Stomach (tissue), 8 donors: ENCODE data around the gene CYP2W1. TPM values are rescaled to one million over a fixed set of nuclear protein-coding genes. Genes with fewer than 3 reads are reported as not detected.

Source experiments
- polyA plus RNA-seq, 3 donors: library from polyadenylated mRNA; stranded (reverse); fragments of 200-250 nt; gene quantifications; one replicate each; pipeline ENCODE4 v1.2.3, GENCODE V29; 2013
- small RNA-seq, 4 donors: library from RNA; depleted of rRNA; stranded (forward); fragments of <200 nt; gene quantifications; one replicate each; pipeline ENCODE3, GENCODE V24; 2016
- total RNA-seq, 5 donors: library from RNA; depleted of rRNA; stranded (reverse); fragments of >200 nt; gene quantifications; one replicate each; pipeline versions ENCODE4 v1.1.0 to v1.2.3, GENCODE V29; 2014 to 2016
- donor health status: healthy with polysubstance abuse.
- donor health status: Bipolar disorder and iron deficiency.
- donor health status: healthy.

CYP2W1 gene
- total and polyA plus RNA-seq, 8 donors, result 0.31 to 7.0 (median 0.65) TPM; not detected in 5

Small RNA genes within 50 kb of the gene (small RNA-seq; reads per million reads assigned to genes)
- gene MIR339, result 5.6 to 21.2 (median 10.4) reads per million in 4 donors

Other genes starting within 250 kb of the CYP2W1 start
- gene SUN1, start 150.7 kb upstream of the CYP2W1 start, total RNA-seq, result 100 to 1,000 TPM; 103 to 242 (median 159) TPM
- gene SUN1, start 150.7 kb upstream of the CYP2W1 start, polyA plus RNA-seq, result 10 to 100 TPM; 15.9 to 58.9 (median 21.7) TPM
- 100 to 1,000 TPM in 1 of 5 donors, 10 to 100 TPM in 4; 22.4 to 140 (median 40.1) TPM for gene GET4, start 106.6 kb upstream of the CYP2W1 start, total RNA-seq
- gene GET4, start 106.6 kb upstream of the CYP2W1 start, polyA plus RNA-seq, result 10 to 100 TPM; 34.4 to 53.2 (median 53.0) TPM
- 100 to 1,000 TPM in 1 of 5 donors, 10 to 100 TPM in 2, 1 to 10 TPM in 2; 2.2 to 169 (median 18.5) TPM for gene ADAP1, start 28.5 kb upstream of the CYP2W1 start, total RNA-seq
- 10 to 100 TPM; 16.0 to 30.5 (median 29.4) TPM for gene ADAP1, start 28.5 kb upstream of the CYP2W1 start, polyA plus RNA-seq
- gene COX19, start 7.6 kb upstream of the CYP2W1 start, total RNA-seq, result 10 to 100 TPM in 3 of 5 donors, 1 to 10 TPM in 2; 2.3 to 26.6 (median 14.2) TPM
- 1 to 10 TPM; 3.9 to 6.5 (median 5.5) TPM for gene COX19, start 7.6 kb upstream of the CYP2W1 start, polyA plus RNA-seq
- gene GPR146, start 61.4 kb downstream of the CYP2W1 start, total RNA-seq, result 10 to 100 TPM in 1 of 5 donors, 1 to 10 TPM in 4; 2.0 to 13.6 (median 4.4) TPM
- gene GPR146, start 61.4 kb downstream of the CYP2W1 start, polyA plus RNA-seq, result 10 to 100 TPM in 2 of 3 donors, 1 to 10 TPM in 1; 6.4 to 14.6 (median 10.8) TPM
- gene GPER1, start 104.9 kb downstream of the CYP2W1 start, total RNA-seq, result 10 to 100 TPM in 2 of 5 donors, 1 to 10 TPM in 1, under 1 TPM in 1, not detected in 1; 0.58 to 18.3 (median 9.7) TPM
- gene GPER1, start 104.9 kb downstream of the CYP2W1 start, polyA plus RNA-seq, result 10 to 100 TPM; 21.9 to 31.2 (median 26.0) TPM
- gene ZFAND2A, start 177.0 kb downstream of the CYP2W1 start, total RNA-seq, result 10 to 100 TPM in 4 of 5 donors, under 1 TPM in 1; 0.89 to 44.9 (median 20.2) TPM
- gene ZFAND2A, start 177.0 kb downstream of the CYP2W1 start, polyA plus RNA-seq, result 10 to 100 TPM; 37.4 to 93.6 (median 53.1) TPM
- gene UNCX, start 249.7 kb downstream of the CYP2W1 start, total RNA-seq, result not detected
- not detected for gene UNCX, start 249.7 kb downstream of the CYP2W1 start, polyA plus RNA-seq